Activated naive CD4-positive, alpha-beta T cell treated with anti-CD3 and anti-CD28 coated beads for 36 hours (primary cell): Measurements from ENCODE around the gene PGAP6. TPM values are rescaled to one million over a fixed set of nuclear protein-coding genes. Genes with fewer than 3 reads are reported as not detected.
"Not testable (repeated sequence)": the region's sequence is repeated elsewhere in the genome, so short reads cannot be mapped to it uniquely, and the experiment has no call there.

Experiments
- CTCF ChIA-PET: fragments of 350-600 bp; sonication (Branson Sonifier 250); formaldehyde crosslinking; loops from one replicate; lab custom pipeline; 2021; ENCODE audit warnings: antibody characterized with exemption; lab: Charles Lee
- DNase-seq: peaks from one replicate; pipeline ENCODE4 v3.0.0-alpha.2; 2020
- H3K27ac Mint-ChIP-seq: one replicate; pipeline ENCODE4 v1.8.0; 2021; ENCODE audit warnings: mild to moderate bottlenecking, mixed read lengths
- H3K27me3 Mint-ChIP-seq: one replicate; pipeline ENCODE4 v1.8.0; 2021; ENCODE audit warnings: low read depth, mixed read lengths
- H3K36me3 Mint-ChIP-seq: one replicate; pipeline ENCODE4 v1.8.0; 2021; ENCODE audit warnings: low read depth, mixed read lengths
- H3K4me1 Mint-ChIP-seq: one replicate; pipeline ENCODE4 v1.8.0; 2021; ENCODE audit warnings: low read depth, mixed read lengths
- H3K4me3 Mint-ChIP-seq: one replicate; pipeline ENCODE4 v1.8.0; 2021; ENCODE audit warnings: mild to moderate bottlenecking, moderate library complexity, mixed read lengths
- H3K9me3 Mint-ChIP-seq: one replicate; pipeline ENCODE4 v1.8.0; 2021; ENCODE audit warnings: mixed read lengths
- intact Hi-C: fragments of 100-400 bp; cut with micrococcal nuclease; formaldehyde crosslinking; loops from one replicate; pipeline ENCODE4 v1.15.1; 2023
- total RNA-seq, 2 experiments: library from RNA; stranded (reverse); gene quantifications; one replicate each; pipeline ENCODE4 v1.2.3, GENCODE V29; 2021

The PGAP6 gene
- total RNA-seq, 2 experiments from 2014 or later = 19.9 to 20.9 TPM

DNA sequence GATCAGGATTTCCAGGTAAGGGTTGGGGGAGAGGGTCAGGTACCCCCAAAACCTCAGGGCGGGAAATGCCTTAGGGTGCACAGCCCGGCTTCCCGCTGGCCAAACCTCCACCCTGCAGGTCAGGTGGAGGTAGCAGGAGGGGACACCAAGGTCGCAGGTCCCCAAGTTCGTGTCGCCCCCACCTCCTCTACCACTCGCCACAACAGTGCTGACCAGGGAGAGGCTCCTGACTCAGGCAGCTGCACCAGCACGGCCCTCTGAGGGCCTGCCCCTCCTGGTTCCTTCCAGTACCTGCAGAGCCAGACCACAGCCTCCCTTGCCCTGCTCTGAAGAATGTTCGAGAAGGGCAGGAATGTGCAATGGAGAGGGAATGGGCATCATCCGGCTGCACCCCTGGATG is 15.3 kb downstream of the PGAP6 start:
- Mint-ChIP-seq H3K4me3 (no peak overlapping the region), H3K4me1 (peaks cover 17% of the 10 kb centered on the region), H3K27ac (no peak overlapping the region), H3K27me3 (no peaks in the 10 kb centered on the region), H3K9me3 (no peaks in the 10 kb centered on the region), H3K36me3 (peaks cover 4% of the 10 kb centered on the region)
- CTCF ChIA-PET = no interaction called here
- DNase-seq = no peak
- intact Hi-C loops = no loop called here

DNA sequence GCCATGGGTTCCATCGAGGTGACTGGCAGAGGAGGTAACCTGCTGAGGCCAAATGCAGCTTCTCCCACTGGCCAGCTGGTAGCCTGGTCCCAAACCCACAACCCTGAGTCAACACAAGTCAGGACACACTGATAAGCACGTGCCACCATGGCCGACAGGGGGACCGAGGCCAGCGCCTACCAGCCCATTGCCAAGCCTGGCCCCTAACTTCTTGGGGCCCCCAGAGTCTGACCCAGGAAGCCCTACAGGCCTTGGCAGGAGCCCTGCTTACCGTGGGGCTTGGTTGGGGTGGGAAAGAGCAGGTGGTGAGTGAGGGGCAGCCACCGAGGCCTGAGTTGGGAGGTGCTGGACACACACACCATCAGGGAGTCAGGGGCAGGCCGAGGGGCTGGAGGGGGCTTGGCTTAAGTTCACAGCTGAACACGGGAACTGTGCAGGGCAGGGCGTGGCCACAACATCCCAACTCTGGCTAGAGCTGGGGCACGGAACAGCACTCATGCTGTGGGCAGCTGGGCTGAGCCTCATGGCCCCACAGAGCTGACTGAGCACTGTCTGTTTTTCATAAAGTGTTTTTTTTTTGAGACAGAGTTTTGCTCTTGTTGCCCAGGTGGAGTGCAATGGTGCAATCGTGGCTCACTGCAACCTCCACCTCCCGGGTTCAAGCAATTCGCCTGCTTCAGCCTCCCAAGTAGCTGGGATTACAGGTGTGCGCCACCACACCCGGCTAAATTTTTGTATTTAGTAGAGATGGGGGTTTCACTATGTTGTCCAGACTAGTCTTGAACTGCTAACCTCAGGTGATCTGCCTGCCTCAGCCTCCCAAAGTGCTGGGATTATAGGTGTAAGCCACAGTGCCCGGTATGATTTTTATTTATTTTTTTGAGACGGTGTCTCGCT is 16.9 kb downstream of the PGAP6 start:
- Mint-ChIP-seq H3K4me3 (no peak overlapping the region), H3K4me1 (peaks cover 10% of the 10 kb centered on the region), H3K27me3 (no peaks in the 10 kb centered on the region), H3K9me3 (no peaks in the 10 kb centered on the region), H3K27ac (no peak overlapping the region), H3K36me3 (peaks cover 3% of the 10 kb centered on the region)
- intact Hi-C loops = no loop called here
- no peak for DNase-seq
- CTCF ChIA-PET = no interaction called here

DNA sequence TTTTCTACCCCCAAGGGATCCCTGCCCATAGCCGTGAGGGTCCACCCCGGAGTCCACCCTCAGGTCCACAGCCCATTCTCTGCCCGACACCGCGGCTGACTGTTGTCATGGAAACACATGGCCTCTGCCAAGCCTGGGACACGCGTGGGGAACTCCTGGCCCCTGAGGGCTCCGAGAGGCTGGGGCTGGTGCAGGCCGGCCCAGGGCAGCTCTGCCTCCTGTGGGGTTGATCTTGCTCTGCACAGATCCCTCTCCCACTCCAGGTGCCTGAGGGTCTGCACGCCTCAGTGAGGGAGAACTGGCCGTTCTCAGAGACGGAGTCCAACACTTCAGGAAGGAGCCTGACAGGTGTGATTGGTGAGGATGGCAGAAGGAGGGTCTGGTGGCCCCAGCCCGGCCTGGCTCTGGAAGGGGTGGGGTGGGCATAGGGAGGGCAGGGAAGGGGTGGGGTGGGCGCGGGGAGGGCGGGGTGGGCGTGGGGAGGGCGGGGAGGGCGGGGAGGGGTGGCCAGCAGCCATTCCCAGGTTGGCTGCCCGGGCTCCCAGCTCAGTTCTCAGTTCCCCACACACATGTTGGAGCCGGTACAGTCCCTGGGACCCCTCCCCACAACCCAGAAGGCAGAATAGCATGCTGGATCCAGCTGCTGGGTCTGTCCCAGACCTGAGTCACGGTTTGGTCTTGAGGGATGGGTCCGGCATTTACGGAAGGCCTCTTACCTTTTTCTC is 17.9 kb downstream of the PGAP6 start:
- peaks cover 3% of the 10 kb centered on the region for H3K36me3 Mint-ChIP-seq
- CTCF ChIA-PET = interaction anchor here (0.6 kb wide), 1 partner anchor 257 kb away, joined by 3 read pairs; no protein-coding TSS in a partner anchor
- DNase-seq = no peak
- H3K9me3 Mint-ChIP-seq = no peaks in the 10 kb centered on the region
- H3K27me3 Mint-ChIP-seq = no peaks in the 10 kb centered on the region
- intact Hi-C loops = no loop called here
- no peak overlapping the region for H3K27ac Mint-ChIP-seq
- H3K4me3 Mint-ChIP-seq = no peak overlapping the region
- H3K4me1 Mint-ChIP-seq = peaks cover 4% of the 10 kb centered on the region

DNA sequence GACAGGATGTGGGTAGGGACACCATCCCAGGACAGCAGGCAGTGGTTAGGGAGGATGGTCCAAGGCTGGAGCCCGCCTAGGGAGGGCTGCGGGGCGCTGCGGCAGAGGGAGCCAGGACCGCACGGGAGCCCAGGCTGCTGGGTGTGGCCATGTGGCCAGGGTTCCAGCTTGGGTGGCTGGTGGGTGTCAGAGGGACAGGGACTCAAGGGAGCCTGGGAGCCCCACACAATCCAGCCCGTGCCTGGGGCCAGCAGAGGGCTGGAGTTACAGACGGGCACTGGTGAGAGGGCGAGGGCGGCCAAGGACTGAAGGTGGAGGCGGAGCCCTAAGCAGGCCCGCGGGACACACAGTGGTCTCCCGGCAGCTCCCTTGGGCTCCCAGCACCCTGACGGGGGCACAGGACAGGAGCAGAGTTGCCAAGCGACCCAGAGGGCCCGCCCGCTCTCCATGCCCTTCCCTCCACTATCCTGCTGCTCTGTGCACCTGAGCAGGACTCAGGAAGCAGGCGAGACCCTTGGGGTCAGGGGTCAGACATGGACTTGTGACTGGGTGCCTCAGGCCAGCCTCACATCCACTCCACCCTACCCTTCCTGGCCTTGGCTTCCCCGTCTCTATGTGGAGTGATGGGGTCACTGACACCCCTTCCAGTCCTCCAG is 18.5 kb downstream of the PGAP6 start:
- H3K4me1 Mint-ChIP-seq = peaks cover 4% of the 10 kb centered on the region
- peaks cover 3% of the 10 kb centered on the region for H3K36me3 Mint-ChIP-seq
- no peak overlapping the region for H3K4me3 Mint-ChIP-seq
- intact Hi-C loops = no loop called here
- no peak overlapping the region for H3K27ac Mint-ChIP-seq
- no peaks in the 10 kb centered on the region for H3K9me3 Mint-ChIP-seq
- CTCF ChIA-PET = interaction anchor here (0.6 to 3.1 kb wide), 6 partner anchors 128 to 297 kb away, joined by 4 to 17 read pairs (median 11); no protein-coding TSS in a partner anchor
- H3K27me3 Mint-ChIP-seq = no peaks in the 10 kb centered on the region
- no peak for DNase-seq

DNA sequence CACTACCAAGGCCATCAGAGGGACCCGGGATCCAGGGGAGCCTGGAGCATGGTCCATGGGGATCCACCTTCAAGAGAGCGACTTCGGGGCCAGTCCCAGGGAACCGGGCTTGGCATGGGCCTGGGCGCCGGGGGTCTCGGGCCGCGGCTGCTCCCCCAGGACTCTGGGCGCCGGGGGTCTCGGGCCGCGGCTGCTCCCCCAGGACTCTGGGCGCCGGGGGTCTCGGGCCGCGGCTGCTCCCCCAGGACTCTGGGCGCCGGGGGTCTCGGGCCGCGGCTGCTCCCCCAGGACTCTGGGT is 19.1 kb downstream of the PGAP6 start:
- CTCF ChIA-PET = interaction anchor here (0.6 to 3.1 kb wide), 16 partner anchors 8 to 297 kb away, joined by 3 to 17 read pairs (median 6); partner anchors contain the start of genes AXIN1 and MRPL28
- H3K27ac Mint-ChIP-seq, DNase-seq, H3K9me3 Mint-ChIP-seq, H3K27me3 Mint-ChIP-seq, H3K4me1 Mint-ChIP-seq, H3K4me3 Mint-ChIP-seq, H3K36me3 Mint-ChIP-seq: not testable (repeated sequence)
- intact Hi-C loops = loop anchor here (1.0 kb wide), 3 partner anchors 181 to 297 kb away; no protein-coding TSS in a partner anchor

DNA sequence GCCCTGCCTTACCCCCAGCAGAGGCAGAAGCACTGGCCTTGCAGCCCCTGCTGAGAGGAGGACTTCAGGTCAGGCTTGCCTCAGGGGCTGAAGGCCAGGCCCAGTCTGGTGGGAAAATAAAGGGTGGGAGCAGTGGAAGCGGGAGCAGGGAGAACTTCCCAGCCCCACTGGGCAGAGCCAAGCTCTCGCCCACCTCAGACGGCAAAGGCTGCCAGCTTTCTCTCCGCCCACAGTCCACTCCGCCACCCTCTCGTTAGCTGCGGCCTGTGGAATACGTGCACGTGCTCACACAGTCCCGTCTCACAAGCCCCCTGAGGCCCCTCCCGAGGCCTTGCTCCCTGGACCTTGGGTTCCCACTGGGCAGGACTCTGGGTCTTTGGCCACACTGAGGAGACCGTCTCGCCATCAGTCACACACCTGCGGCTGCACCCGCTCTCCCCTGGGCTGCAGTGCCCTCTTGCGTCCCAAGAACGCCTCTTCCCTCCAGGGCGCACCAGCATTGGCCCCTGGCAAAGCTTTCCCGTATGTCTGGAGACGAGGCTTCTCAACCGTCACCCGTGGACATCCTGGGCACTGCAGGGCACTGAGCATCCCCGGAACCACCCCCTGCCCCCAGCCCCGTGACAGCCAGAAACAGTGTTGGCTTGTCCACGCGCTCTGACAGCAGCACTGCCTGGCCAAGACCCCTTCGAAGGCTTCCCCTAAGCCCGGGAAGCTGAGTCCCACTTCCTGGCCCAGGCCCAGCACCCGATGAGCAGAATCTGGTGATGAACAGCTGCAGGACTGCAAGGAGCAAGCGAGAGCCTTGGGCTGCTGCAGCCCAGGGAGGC is 19.7 kb downstream of the PGAP6 start:
- peak; percentile 85 for DNase-seq
- peaks cover 2% of the 10 kb centered on the region for H3K36me3 Mint-ChIP-seq
- H3K9me3 Mint-ChIP-seq = no peaks in the 10 kb centered on the region
- CTCF ChIA-PET = interaction anchor here (0.6 to 3.1 kb wide), 21 partner anchors 9 to 296 kb away, joined by 3 to 17 read pairs (median 6); partner anchors contain the start of genes AXIN1 and MRPL28
- H3K4me3 Mint-ChIP-seq = no peak overlapping the region
- intact Hi-C loops = loop anchor here (1.0 kb wide), 3 partner anchors 181 to 297 kb away; no protein-coding TSS in a partner anchor
- no peak overlapping the region for H3K27ac Mint-ChIP-seq
- peaks cover 4% of the 10 kb centered on the region for H3K4me1 Mint-ChIP-seq
- H3K27me3 Mint-ChIP-seq = no peaks in the 10 kb centered on the region

DNA sequence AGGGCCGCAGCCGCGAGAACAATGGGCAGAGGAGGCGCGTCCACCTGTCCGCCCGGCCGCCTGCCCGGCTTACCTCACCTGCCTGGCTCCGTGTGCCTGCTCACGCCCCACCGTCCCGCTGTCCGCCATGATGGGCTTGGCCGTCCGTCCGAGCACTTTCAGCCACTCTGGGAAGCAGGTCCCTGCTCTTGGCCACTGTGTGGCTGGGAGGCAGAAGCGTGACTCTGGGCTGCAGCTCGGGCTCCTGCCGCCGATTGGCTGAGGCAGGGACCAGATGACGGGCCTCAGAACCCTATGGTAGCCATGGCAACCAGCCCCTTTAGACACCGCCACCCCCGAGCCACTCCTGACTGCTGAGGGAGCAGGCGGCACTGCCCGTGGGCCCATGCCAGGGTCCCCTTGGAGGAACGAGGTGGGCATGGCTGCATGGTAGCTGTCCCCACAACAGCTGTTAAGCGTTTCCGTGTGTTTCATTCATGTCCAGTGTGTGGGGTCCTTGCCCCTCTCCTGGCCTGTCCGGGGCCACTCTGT is 20.4 kb downstream of the PGAP6 start:
- Mint-ChIP-seq H3K27me3 (no peaks in the 10 kb centered on the region), H3K27ac (no peak overlapping the region), H3K36me3 (no peaks in the 10 kb centered on the region), H3K9me3 (no peaks in the 10 kb centered on the region), H3K4me3 (no peak overlapping the region), H3K4me1 (peaks cover 4% of the 10 kb centered on the region)
- intact Hi-C loops = no loop called here
- CTCF ChIA-PET = interaction anchor here (0.6 to 3.1 kb wide), 20 partner anchors 9 to 296 kb away, joined by 3 to 17 read pairs (median 6); partner anchors contain the start of gene MRPL28
- DNase-seq = no peak

DNA sequence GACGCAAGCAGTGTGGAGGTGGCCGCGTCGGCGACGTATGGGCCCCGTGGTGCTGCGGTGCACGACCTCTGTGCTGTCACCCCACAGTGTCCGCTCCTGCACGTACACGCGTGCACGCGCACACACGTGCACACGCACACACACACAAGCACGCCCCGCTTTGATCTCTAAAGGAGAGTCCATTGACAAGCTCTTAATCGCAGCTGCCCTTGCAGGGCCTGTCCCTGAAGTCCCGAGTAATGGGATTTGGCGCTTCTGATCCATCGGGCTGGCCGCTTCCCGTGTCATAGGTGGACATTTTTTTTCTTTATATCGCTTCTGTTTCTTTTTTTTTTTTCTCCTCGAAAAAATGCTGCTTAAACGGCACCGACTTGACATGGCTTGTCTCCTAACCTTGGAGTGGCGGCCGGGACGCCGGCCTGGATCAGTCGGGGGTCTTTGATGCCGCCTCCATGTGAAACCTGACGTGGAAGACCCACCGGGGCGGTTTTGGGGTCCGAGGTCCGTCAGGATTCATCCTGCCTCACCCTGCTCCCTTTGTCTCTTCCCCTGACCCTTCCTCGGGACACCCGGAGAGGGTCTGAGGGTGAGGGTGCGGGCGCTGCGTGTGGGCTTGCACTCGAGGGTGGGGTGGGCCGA is 21.0 kb downstream of the PGAP6 start:
- intact Hi-C loops = no loop called here
- Mint-ChIP-seq H3K9me3 (no peaks in the 10 kb centered on the region), H3K36me3 (no peaks in the 10 kb centered on the region), H3K27ac (no peak overlapping the region), H3K4me1 (peaks cover 4% of the 10 kb centered on the region), H3K27me3 (no peaks in the 10 kb centered on the region), H3K4me3 (no peak overlapping the region)
- DNase-seq = no peak
- CTCF ChIA-PET = interaction anchor here (1.0 to 3.1 kb wide), 10 partner anchors 10 to 295 kb away, joined by 4 to 17 read pairs (median 6); partner anchors contain the start of gene MRPL28

DNA sequence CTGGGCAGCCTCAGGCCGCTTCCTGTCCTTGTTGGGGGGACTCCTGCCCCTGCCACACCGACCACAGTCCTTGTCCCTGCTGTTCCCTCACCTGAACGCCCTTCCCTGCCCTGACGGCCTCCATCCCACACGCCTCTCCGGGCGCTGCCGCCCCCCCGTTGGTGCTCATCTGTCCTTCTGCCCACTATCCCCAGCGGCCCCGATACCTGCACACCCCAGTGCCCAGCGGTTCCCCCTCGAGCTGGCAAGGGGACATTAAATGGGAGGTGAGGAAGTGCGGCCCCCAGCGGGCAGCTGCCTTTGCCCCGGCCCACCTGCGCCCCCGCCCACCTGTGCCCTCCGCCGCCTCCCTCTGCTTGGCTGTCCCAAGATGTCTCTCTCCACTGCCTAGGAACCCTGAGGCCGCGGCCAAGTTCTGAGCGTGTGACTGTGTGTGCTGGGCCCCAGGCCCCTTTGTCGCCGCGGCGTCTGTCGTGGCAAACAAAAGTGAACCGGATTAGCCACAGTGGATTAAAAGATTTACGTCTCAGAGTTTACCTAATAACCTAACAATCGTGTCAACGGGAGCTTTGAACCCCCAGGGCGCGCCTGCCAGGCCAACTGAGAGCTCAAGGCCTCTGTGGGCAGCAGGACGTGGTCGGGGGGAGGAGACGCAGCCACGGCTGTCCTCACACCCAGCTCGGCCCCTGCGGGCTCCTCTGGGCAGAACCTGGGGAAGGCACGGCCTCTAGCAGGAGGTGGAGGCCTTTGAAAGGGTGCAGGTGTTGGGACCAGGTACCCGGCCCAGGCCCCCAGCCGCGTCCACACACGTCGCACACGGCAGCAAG is 21.7 kb downstream of the PGAP6 start:
- Mint-ChIP-seq H3K4me3 (no peak overlapping the region), H3K9me3 (no peaks in the 10 kb centered on the region), H3K4me1 (peaks cover 10% of the 10 kb centered on the region), H3K36me3 (no peaks in the 10 kb centered on the region), H3K27ac (no peak overlapping the region), H3K27me3 (no peaks in the 10 kb centered on the region)
- no peak for DNase-seq
- intact Hi-C loops = no loop called here
- CTCF ChIA-PET = interaction anchor here (1.4 to 3.1 kb wide), 2 partner anchors 132 to 294 kb away, joined by 5 to 13 read pairs; no protein-coding TSS in a partner anchor

DNA sequence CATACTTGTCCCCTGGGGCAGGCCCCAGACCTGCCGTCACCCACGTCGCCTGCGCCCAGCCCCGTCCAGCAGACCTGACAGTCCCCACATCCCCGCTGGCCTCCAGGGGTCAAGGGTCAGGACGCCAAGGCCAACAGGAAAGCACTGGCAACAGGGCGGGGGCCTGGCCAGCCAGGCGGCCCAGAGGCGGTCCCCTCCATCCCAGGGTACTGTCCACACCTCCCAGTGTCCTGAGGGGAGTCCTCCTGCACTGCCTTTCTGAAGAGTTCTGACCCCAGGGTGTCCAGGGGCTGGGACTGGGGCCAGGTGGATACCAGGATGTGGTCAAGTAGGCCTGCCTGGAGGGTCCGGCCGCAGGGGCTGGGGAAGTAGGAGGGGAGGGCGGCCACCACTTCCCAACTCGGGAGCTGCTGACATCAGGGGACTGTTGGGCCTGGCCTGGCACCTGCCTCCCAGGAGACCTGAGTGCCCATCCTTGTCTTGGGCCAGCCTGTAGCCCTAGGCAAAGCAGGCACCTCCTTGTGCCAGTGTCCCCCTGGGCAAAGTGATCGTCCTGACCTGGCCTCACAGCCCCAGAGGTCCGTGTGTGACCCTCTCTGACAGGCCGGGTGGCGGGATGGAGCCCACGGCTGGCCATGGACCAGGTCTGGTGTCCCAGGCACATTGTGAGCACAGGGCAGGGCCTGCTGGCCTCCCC is 22.6 kb downstream of the PGAP6 start:
- peaks cover 16% of the 10 kb centered on the region for H3K4me1 Mint-ChIP-seq
- no peak for DNase-seq
- H3K4me3 Mint-ChIP-seq = no peak overlapping the region
- no peak overlapping the region for H3K27ac Mint-ChIP-seq
- intact Hi-C loops = no loop called here
- H3K27me3 Mint-ChIP-seq = no peaks in the 10 kb centered on the region
- H3K9me3 Mint-ChIP-seq = no peaks in the 10 kb centered on the region
- H3K36me3 Mint-ChIP-seq = no peaks in the 10 kb centered on the region
- CTCF ChIA-PET = no interaction called here
